ENCODE data around the gene AKR7A2.

DNA sequence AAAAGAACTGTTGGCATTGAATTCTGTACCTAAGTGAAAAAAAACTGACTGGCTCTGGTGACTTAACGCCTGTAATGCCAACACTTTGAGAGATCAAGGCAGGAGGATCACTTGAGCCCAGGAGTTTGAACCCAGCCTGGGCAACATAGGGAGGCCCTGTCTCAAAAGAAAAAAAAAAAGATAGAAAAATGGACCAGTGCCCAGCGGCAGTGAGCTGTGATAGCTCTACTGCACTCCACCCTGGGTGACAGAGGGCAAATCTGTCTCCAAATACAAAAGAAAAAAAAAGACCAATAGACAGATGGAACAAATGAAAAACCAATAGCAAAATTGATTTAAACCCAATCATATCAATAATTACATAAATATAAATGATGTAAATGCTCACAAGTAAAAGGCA, 22.7 kb downstream of the AKR7A2 start:
- no peak for TF ChIP-seq CTCF (IDR thresholded peaks at IDR 0.05; ENCODE audit: low read depth, low read length, poor library complexity, severe bottlenecking)
- no peak for TF ChIP-seq EZH2phosphoT487 (IDR thresholded peaks at IDR 0.05; ENCODE audit: borderline replicate concordance, low read length)

Data from DOHH2 (cell line).